BJ (cell line): Measurements from ENCODE around the gene CATSPER3. TPM values are rescaled to one million over a fixed set of nuclear protein-coding genes. Genes with fewer than 3 reads are reported as not detected.

Experiments
- CTCF ChIA-PET: fragments of 350-600 bp; formaldehyde crosslinking; extraction: SDS; loops from one replicate; lab custom pipeline; 2021; ENCODE audit warnings: antibody characterized with exemption, inconsistent platforms; lab: Yijun Ruan, JAX
- POLR2A ChIA-PET: fragments of 300-600 bp; sonication (Branson Sonifier 250); formaldehyde crosslinking; extraction: SDS; loops from one replicate; lab custom pipeline; 2021; ENCODE audit warnings: antibody characterized with exemption; lab: Charles Lee
- DNase-seq: peaks from one replicate; pipeline ENCODE4 v3.0.0-alpha.2; 2011; ENCODE audit warnings: low read depth
- H3K27me3 ChIP-seq: 2 replicates; pipeline ENCODE4 v1.6.0; 2011; ENCODE audit warnings: low read length; ENCODE audit not compliant: control insufficient read depth, insufficient read depth
- H3K36me3 ChIP-seq: 2 replicates; pipeline ENCODE4 v1.5.1; 2011; ENCODE audit warnings: low read length; ENCODE audit not compliant: control insufficient read depth, insufficient read depth
- H3K4me3 ChIP-seq: 2 replicates; pipeline ENCODE4 v1.5.1; 2011; ENCODE audit warnings: low read depth, mild to moderate bottlenecking, control low read depth, low read length
- polyA plus RNA-seq: library from polyadenylated mRNA; depleted of rRNA; stranded (reverse); fragments of >200 nt; gene quantifications from 2 replicates; pipeline ENCODE4 v1.2.3, GENCODE V29; 2011
- TF ChIP-seq, protein P1 (sequence below): IDR thresholded peaks from 2 replicates; pipeline ENCODE4 v1.5.1; 2011; ENCODE audit warnings: low read depth, mild to moderate bottlenecking, control low read depth, inconsistent platforms, low read length, moderate library complexity; ENCODE audit not compliant: insufficient read depth

Gene CATSPER3
- polyA plus RNA-seq, 1 experiment = 0.43 TPM

DNA sequence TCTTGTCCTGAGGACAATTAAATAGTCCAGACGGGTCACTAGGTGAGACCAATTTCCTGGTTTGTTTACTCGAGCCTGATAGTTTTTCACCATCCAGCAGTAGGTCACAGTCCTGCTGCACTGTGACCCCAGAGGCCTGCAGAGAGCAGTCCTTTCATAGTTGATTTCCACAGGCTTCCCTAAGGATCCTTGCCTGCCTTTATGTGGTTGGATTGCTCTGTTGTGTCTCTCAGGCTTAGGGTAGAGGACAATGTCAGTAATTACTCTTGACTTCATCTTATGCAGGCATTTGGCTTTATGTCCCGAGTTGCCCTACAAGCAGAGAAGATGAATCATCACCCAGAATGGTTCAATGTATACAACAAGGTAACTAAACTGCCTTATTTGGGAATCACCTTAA is 9.0 kb upstream of the CATSPER3 start:
- no peak overlapping the region for H3K4me3 ChIP-seq
- H3K27me3 ChIP-seq = no peaks in the 10 kb centered on the region
- ChIA-PET POLR2A (no interaction called here), CTCF (no interaction called here)
- DNase-seq = no peak
- no peaks in the 10 kb centered on the region for H3K36me3 ChIP-seq
- TF ChIP-seq, protein P1, sequence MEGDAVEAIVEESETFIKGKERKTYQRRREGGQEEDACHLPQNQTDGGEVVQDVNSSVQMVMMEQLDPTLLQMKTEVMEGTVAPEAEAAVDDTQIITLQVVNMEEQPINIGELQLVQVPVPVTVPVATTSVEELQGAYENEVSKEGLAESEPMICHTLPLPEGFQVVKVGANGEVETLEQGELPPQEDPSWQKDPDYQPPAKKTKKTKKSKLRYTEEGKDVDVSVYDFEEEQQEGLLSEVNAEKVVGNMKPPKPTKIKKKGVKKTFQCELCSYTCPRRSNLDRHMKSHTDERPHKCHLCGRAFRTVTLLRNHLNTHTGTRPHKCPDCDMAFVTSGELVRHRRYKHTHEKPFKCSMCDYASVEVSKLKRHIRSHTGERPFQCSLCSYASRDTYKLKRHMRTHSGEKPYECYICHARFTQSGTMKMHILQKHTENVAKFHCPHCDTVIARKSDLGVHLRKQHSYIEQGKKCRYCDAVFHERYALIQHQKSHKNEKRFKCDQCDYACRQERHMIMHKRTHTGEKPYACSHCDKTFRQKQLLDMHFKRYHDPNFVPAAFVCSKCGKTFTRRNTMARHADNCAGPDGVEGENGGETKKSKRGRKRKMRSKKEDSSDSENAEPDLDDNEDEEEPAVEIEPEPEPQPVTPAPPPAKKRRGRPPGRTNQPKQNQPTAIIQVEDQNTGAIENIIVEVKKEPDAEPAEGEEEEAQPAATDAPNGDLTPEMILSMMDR = no peak

DNA sequence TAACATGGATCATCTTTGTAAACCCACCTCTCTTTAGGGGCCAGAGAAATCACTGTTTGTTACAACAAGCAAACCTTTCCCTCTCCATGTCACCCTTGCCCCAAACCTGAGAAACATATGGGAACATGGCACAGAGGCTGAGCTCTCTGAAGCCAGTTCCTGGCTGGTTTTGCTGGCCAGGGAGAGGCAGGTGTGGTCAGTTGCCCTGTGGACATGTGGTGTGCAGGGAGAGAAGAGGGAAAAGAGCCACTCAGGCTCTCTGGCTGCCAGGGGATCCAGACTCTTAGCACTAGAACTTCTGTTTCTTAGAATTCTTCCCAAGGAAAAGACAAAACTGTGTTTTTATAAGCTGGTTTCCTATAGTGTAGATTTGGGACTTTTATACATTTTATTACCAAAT is 4.6 kb upstream of the CATSPER3 start:
- ChIA-PET CTCF (interaction anchor here (0.6 kb wide), 1 partner anchor 364 kb away, joined by 3 read pairs; no protein-coding TSS in a partner anchor), POLR2A (interaction anchor here (0.6 kb wide), 1 partner anchor 225 kb away, joined by 6 read pairs; no protein-coding TSS in a partner anchor)
- H3K4me3 ChIP-seq = no peak overlapping the region
- no peaks in the 10 kb centered on the region for H3K27me3 ChIP-seq
- TF ChIP-seq, protein P1 = no peak
- no peaks in the 10 kb centered on the region for H3K36me3 ChIP-seq
- DNase-seq = no peak

DNA sequence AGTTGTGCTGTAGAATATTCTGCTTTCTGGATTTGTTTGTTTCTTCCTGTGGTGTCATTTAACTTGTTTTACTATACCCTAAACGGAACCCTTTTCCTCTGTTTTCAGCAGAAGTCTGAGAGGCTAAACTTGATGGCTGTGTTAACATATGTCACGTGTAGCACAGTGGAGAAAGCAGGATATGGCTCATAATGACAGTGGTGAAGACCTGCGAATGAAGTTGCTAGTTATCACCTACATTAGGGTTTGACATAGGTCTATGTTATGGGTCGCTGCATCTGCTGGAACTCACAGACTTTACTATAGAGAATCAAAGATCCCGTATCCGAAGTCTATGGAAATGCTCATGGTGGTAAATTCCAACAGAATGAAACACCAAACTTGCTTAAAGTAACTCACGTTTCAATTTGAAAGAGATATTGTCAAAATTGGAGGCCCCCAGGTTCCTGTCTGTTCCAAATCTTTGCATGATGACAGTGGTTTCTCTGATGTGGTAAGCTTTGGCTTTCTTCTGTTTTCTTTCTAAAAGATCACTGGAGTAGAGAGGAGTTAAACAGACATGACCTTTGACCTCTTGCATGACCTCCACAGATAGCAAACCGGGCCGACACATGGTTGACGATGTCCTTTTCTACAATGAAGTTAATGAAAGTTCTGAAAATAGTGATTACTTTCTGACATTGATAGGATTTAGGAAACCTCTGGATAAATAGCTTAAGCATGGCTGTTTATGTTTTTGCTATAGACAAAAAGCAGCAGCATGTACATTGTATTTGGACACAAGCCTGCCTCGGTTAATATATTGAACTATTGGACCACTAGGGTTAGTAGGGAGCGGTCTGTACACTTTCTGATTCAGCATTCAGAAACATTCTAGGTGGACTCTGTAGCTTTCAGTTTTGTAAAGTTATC is 3.1 kb upstream of the CATSPER3 start:
- Histone ChIP-seq H3K4me3 (no peak overlapping the region), H3K27me3 (no peaks in the 10 kb centered on the region), H3K36me3 (no peaks in the 10 kb centered on the region)
- DNase-seq = no peak
- TF ChIP-seq, protein P1 = no peak
- CTCF ChIA-PET = interaction anchor here (1.1 to 1.3 kb wide), 2 partner anchors 20 to 223 kb away, joined by 3 read pairs; no protein-coding TSS in a partner anchor
- POLR2A ChIA-PET = no interaction called here

DNA sequence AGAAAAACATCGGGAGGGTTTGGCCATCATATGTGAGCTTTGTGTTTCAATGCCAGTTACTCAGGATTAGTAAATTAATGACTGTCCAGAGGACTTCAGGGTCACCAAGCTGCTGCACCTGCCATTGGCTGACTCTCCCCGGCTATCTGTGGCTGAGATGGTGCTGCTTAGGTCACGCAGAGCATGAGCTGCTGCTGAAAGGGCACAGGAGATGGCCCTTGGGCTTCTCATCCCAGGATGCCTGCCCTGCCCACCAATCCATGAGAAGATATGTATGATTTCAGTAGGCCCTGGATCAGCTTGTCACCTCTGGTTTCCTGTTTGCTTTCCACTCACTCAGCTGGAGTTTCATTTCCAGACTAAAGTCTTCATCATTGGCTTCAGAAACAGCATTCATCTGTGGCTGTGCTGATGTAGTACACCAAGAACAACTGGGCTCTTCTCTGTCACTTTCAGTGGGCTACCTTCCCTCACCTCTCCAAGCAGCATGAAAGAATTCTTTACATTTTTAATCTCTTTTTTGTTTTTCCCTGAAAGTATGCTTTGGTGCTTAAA is 2.4 kb upstream of the CATSPER3 start:
- no peak overlapping the region for H3K4me3 ChIP-seq
- POLR2A ChIA-PET = no interaction called here
- no peaks in the 10 kb centered on the region for H3K36me3 ChIP-seq
- CTCF ChIA-PET = interaction anchor here (1.1 to 1.3 kb wide), 2 partner anchors 19 to 222 kb away, joined by 3 read pairs; no protein-coding TSS in a partner anchor
- no peak for DNase-seq
- TF ChIP-seq, protein P1 = no peak
- H3K27me3 ChIP-seq = no peaks in the 10 kb centered on the region

DNA sequence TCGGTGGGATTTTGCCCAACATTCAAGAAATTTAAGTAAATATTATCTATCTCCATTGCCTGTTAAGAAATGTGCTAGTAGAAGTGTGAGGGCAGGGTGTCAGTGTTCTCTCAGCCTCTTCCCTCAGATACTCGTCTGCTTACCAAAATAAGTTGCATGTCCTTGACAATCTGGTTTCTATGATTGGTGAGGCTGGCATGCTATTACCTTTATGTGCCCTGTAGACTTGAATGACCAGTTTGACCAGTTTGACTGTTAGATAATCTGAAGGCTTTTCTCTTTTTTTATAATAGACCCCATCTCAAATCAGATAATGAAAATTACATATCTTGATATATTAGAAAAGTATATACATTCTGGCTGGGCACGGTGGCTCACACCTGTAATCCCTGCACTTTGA is 348 bp downstream of the CATSPER3 start:
- Histone ChIP-seq H3K4me3 (no peak overlapping the region), H3K27me3 (no peaks in the 10 kb centered on the region), H3K36me3 (no peaks in the 10 kb centered on the region)
- no peak for DNase-seq
- TF ChIP-seq, protein P1 = no peak
- ChIA-PET POLR2A (no interaction called here), CTCF (no interaction called here)
